H9 (cell line): ENCODE data around the gene ITPKB. TPM values are rescaled to one million over a fixed set of nuclear protein-coding genes. Genes with fewer than 3 reads are reported as not detected.

Experiments used
- DNase-seq: peaks from one replicate; pipeline ENCODE4 v3.0.0-alpha.2; 2017
- H2AFZ ChIP-seq: one replicate; pipeline ENCODE4 v1.6.1; 2013; ENCODE audit warnings: mild to moderate bottlenecking, low read length, control low read depth, moderate library complexity
- H2AK5ac ChIP-seq: 2 replicates; pipeline ENCODE4 v1.6.1; 2013; ENCODE audit warnings: low read length, control low read depth, mixed read lengths; ENCODE audit not compliant: insufficient read length
- H2BK120ac ChIP-seq: one replicate; pipeline ENCODE4 v1.6.1; 2013; ENCODE audit warnings: low read depth, mild to moderate bottlenecking, low read length, control low read depth, inconsistent platforms; ENCODE audit not compliant: poor library complexity, severe bottlenecking
- H2BK12ac ChIP-seq: 2 replicates; pipeline ENCODE4 v1.6.1; 2013; ENCODE audit warnings: low read length, control low read depth, mixed read lengths, low read depth; ENCODE audit not compliant: insufficient read length
- H2BK15ac ChIP-seq: 2 replicates; pipeline ENCODE4 v1.6.1; 2013; ENCODE audit warnings: low read depth, low read length, control low read depth
- H2BK20ac ChIP-seq: one replicate; pipeline ENCODE4 v1.6.1; 2013; ENCODE audit warnings: low read depth, mild to moderate bottlenecking, low read length, control low read depth, inconsistent platforms; ENCODE audit not compliant: poor library complexity, severe bottlenecking
- H2BK5ac ChIP-seq: 2 replicates; pipeline ENCODE4 v1.6.1; 2013; ENCODE audit warnings: low read length, control low read depth, mixed read lengths; ENCODE audit not compliant: insufficient read length
- H3K14ac ChIP-seq: 2 replicates; pipeline ENCODE4 v1.6.1; 2013; ENCODE audit warnings: low read length, control low read depth; ENCODE audit not compliant: insufficient read depth
- H3K18ac ChIP-seq: 2 replicates; pipeline ENCODE4 v1.6.1; 2013; ENCODE audit warnings: low read depth, mild to moderate bottlenecking, mixed read lengths, low read length, control low read depth; ENCODE audit not compliant: insufficient read length
- H3K23ac ChIP-seq: 2 replicates; pipeline ENCODE4 v1.6.1; 2013; ENCODE audit warnings: low read length, control low read depth, mixed read lengths, low read depth; ENCODE audit not compliant: insufficient read length
- H3K23me2 ChIP-seq: 2 replicates; pipeline ENCODE4 v1.6.1; 2013; ENCODE audit warnings: low read depth, mild to moderate bottlenecking, mixed read lengths, low read length, control low read depth; ENCODE audit not compliant: insufficient read length, poor library complexity, severe bottlenecking
- H3K27ac ChIP-seq: 2 replicates; pipeline ENCODE4 v1.5.1; 2013; ENCODE audit warnings: low read length, control low read depth, mixed read lengths, low read depth; ENCODE audit not compliant: insufficient read length
- H3K27me3 ChIP-seq: 2 replicates; pipeline ENCODE4 v1.6.1; 2013; ENCODE audit warnings: low read length, control low read depth, inconsistent platforms; ENCODE audit not compliant: insufficient read depth
- H3K4ac ChIP-seq: 2 replicates; pipeline ENCODE4 v1.6.1; 2013; ENCODE audit warnings: low read depth, mild to moderate bottlenecking, control low read depth, inconsistent platforms, low read length, moderate library complexity
- H3K4me1 ChIP-seq: 2 replicates; pipeline ENCODE4 v1.6.1; 2013; ENCODE audit warnings: low read length, control low read depth, inconsistent platforms; ENCODE audit not compliant: insufficient read depth
- H3K4me2 ChIP-seq: 2 replicates; pipeline ENCODE4 v1.6.1; 2013; ENCODE audit warnings: low read length, control low read depth, mixed read lengths; ENCODE audit not compliant: insufficient read length, insufficient read depth
- H3K56ac ChIP-seq: 2 replicates; pipeline ENCODE4 v1.6.1; 2013; ENCODE audit warnings: low read depth, mild to moderate bottlenecking, mixed read lengths, low read length, control low read depth; ENCODE audit not compliant: insufficient read length
- H3K79me1 ChIP-seq: 2 replicates; pipeline ENCODE4 v1.6.1; 2013; ENCODE audit warnings: low read depth, mild to moderate bottlenecking, moderate library complexity, low read length, control low read depth, inconsistent platforms; ENCODE audit not compliant: insufficient read depth, poor library complexity, severe bottlenecking
- H3K79me2 ChIP-seq: 2 replicates; pipeline ENCODE4 v1.6.1; 2013; ENCODE audit warnings: low read length, control low read depth, inconsistent platforms; ENCODE audit not compliant: insufficient read depth
- H3K9ac ChIP-seq: 2 replicates; pipeline ENCODE4 v1.6.1; 2013; ENCODE audit warnings: low read length, control low read depth, mixed read lengths; ENCODE audit not compliant: insufficient read length; ENCODE audit errors: extremely low read depth
- H3K9me3 ChIP-seq: one replicate; pipeline ENCODE4 v1.6.1; 2013; ENCODE audit warnings: low read depth, low read length, inconsistent platforms; ENCODE audit not compliant: control insufficient read depth
- H3T11ph ChIP-seq: one replicate; pipeline ENCODE4 v1.6.1; 2013; ENCODE audit warnings: mild to moderate bottlenecking, low read length, control low read depth, inconsistent platforms
- H4K20me1 ChIP-seq: one replicate; pipeline ENCODE4 v1.6.1; 2013; ENCODE audit not compliant: control insufficient read depth, insufficient read length, insufficient read depth
- H4K5ac ChIP-seq: 2 replicates; pipeline ENCODE4 v1.6.1; 2013; ENCODE audit warnings: low read depth, mild to moderate bottlenecking, mixed read lengths, low read length, control low read depth; ENCODE audit not compliant: insufficient read length
- H4K8ac ChIP-seq: replicated peaks from 2 replicates; pipeline ENCODE4 v1.6.1; 2013; ENCODE audit warnings: low read length, control low read depth, mixed read lengths, low read depth; ENCODE audit not compliant: insufficient read length
- H4K91ac ChIP-seq: 2 replicates; pipeline ENCODE4 v1.6.1; 2013; ENCODE audit warnings: low read depth, mild to moderate bottlenecking, moderate library complexity, mixed read lengths, low read length, control low read depth; ENCODE audit not compliant: insufficient read length
- H3K27ac Mint-ChIP-seq, 3 experiments: 2 replicates in 2 of 3; 3 replicates in 1 of 3; pipeline ENCODE4 v1.8.0; 2020 to 2021; ENCODE audit warnings: mixed read lengths in 3 of 3, mild to moderate bottlenecking in 1 of 3, moderate library complexity in 1 of 3
- H3K27me3 Mint-ChIP-seq: 2 replicates; pipeline ENCODE4 v1.8.0; 2021; ENCODE audit warnings: low read depth, mild to moderate bottlenecking, moderate library complexity, mixed read lengths
- H3K36me3 Mint-ChIP-seq, 3 experiments: 2 replicates in 2 of 3; 3 replicates in 1 of 3; pipeline ENCODE4 v1.8.0; 2020 to 2021; ENCODE audit warnings: low read depth in 3 of 3, mixed read lengths in 3 of 3; ENCODE audit not compliant: insufficient read depth in 1 of 3
- H3K4me1 Mint-ChIP-seq, 2 experiments: 2 replicates each; pipeline ENCODE4 v1.8.0; 2020; ENCODE audit warnings: mixed read lengths in 2 of 2
- H3K4me3 Mint-ChIP-seq, 2 experiments: 2 replicates in 1 of 2; 3 replicates in 1 of 2; pipeline ENCODE4 v1.8.0; 2020 to 2021; ENCODE audit warnings: mild to moderate bottlenecking in 2 of 2, mixed read lengths in 2 of 2, moderate library complexity in 1 of 2
- H3K9me3 Mint-ChIP-seq, 2 experiments: 2 replicates in 1 of 2; 3 replicates in 1 of 2; pipeline ENCODE4 v1.8.0; 2020; ENCODE audit warnings: mild to moderate bottlenecking in 2 of 2, mixed read lengths in 2 of 2, moderate library complexity in 1 of 2
- CTCF ChIP-seq: fragments of 200-600 bp; sonication (generic); conservative IDR thresholded peaks from 3 replicates; pipeline ENCODE4 v1.8.0; 2021; ENCODE audit warnings: antibody characterized with exemption, mild to moderate bottlenecking
- WGBS: extraction: QIAGEN DNeasy Blood & Tissue Kit; methylation state at CpG from one replicate; pipeline ENCODE4 v1.1.7; 2013; ENCODE audit warnings: missing lambda C conversion rate, low lambda C conversion rate, mixed read lengths; ENCODE audit not compliant: insufficient read length; ENCODE audit errors: extremely low coverage; 5-methylcytosine and 5-hydroxymethylcytosine counted together
- total RNA-seq: library from RNA; stranded (reverse); gene quantifications from 2 replicates; pipeline ENCODE4 v1.2.1, GENCODE V29; 2021

ITPKB gene
- total RNA-seq, 1 experiment from 2014 or later: 3.8 TPM

- TF ChIP-seq CTCF: no peak
- Histone ChIP-seq H3K4me2 (no peak overlapping the region), H3T11ph (no peak overlapping the region), H3K23ac (no peak overlapping the region), H3K4me1 (peaks cover 2% of the 10 kb centered on the region; the same call in 1 of the 2 replicates), H3K9me3 (no peaks in the 10 kb centered on the region), H3K4ac (no peak overlapping the region), H2BK120ac (no peak overlapping the region), H4K5ac (no peak overlapping the region), H3K27ac (no peak overlapping the region), H3K27me3 (no peaks in the 10 kb centered on the region), H2BK20ac (no peak overlapping the region), H2BK5ac (no peak overlapping the region), H2AK5ac (no peak overlapping the region), H2BK12ac (no peak overlapping the region), H3K23me2 (no peaks in the 10 kb centered on the region), H3K79me2 (no peaks in the 10 kb centered on the region), H3K79me1 (no peaks in the 10 kb centered on the region), H3K9ac (no peak overlapping the region), H3K56ac (no peak overlapping the region), H4K8ac (no peak overlapping the region), H3K18ac (no peak overlapping the region), H3K14ac (no peak overlapping the region; the same call in 1 of the 2 replicates), H2AFZ (no peak overlapping the region), H2BK15ac (no peak overlapping the region), H4K20me1 (no peaks in the 10 kb centered on the region), H4K91ac (no peak overlapping the region)
- DNase-seq: no peak
- WGBS: no CpG with 5 or more reads among the region's 13 CpGs
- H3K27ac Mint-ChIP-seq: no peak overlapping the region; a peak in 1 of 7 replicates
- H3K9me3 Mint-ChIP-seq: no peaks in the 10 kb centered on the region
- peaks cover 5% of the 10 kb centered on the region for H3K27me3 Mint-ChIP-seq
- H3K4me3 Mint-ChIP-seq: no peak overlapping the region
- peaks cover 45 to 55% of the 10 kb centered on the region in 2 experiments for H3K4me1 Mint-ChIP-seq
- no peaks in the 10 kb centered on the region for H3K36me3 Mint-ChIP-seq
Measured at GRCh38 chr1:226662642-226663326, 76.3 kb downstream of the ITPKB start.
